Common myeloid progenitor, CD34-positive (primary cell): ENCODE data around the gene PPP1R37.

Experiments used
- CTCF ChIA-PET: fragments of 350-600 bp; sonication (Branson Sonifier 250); formaldehyde crosslinking; loops from one replicate; lab custom pipeline; 2021; ENCODE audit warnings: antibody characterized with exemption; lab: Charles Lee
- POLR2A ChIA-PET: fragments of 350-600 bp; sonication (Branson Sonifier 250); formaldehyde crosslinking; loops from one replicate; lab custom pipeline; 2021; ENCODE audit warnings: antibody characterized with exemption; lab: Charles Lee
- DNase-seq, 3 donors: peaks; one replicate each; pipeline versions ENCODE4 v3.0.0 to v3.0.0-alpha.2; 2013
- H3K27ac ChIP-seq, 2 experiments: 1 replicate in 1 of 2; 2 replicates in 1 of 2; pipeline ENCODE4 v1.7.0; 2013; ENCODE audit warnings: inconsistent platforms in 2 of 2, low read length in 2 of 2, mild to moderate bottlenecking in 2 of 2, low read depth in 1 of 2, moderate library complexity in 1 of 2; ENCODE audit not compliant: severe bottlenecking in 2 of 2, insufficient read depth in 1 of 2, poor library complexity in 1 of 2
- H3K27me3 ChIP-seq, 5 experiments: replicated peaks in 2 of 5; 1 replicate in 3 of 5; 2 replicates in 2 of 5; pipeline versions ENCODE4 v1.6.1 to v1.7.0; 2013; ENCODE audit warnings: low read length in 4 of 5, mild to moderate bottlenecking in 2 of 5, moderate library complexity in 2 of 5, inconsistent platforms in 1 of 5; ENCODE audit not compliant: insufficient read depth in 5 of 5, control insufficient read depth in 4 of 5
- H3K36me3 ChIP-seq, 4 experiments: 1 replicate in 2 of 4; 2 replicates in 2 of 4; pipeline versions ENCODE4 v1.6.1 to v1.7.0; 2013; ENCODE audit warnings: low read length in 3 of 4, control low read depth in 1 of 4, mild to moderate bottlenecking in 1 of 4; ENCODE audit not compliant: control insufficient read depth in 4 of 4, insufficient read depth in 4 of 4
- H3K4me1 ChIP-seq, 4 experiments: 1 replicate in 3 of 4; 2 replicates in 1 of 4; pipeline versions ENCODE4 v1.6.1 to v1.7.1; 2013; ENCODE audit warnings: low read length in 3 of 4, mild to moderate bottlenecking in 3 of 4, control low read depth in 1 of 4, inconsistent platforms in 1 of 4, moderate library complexity in 1 of 4; ENCODE audit not compliant: control insufficient read depth in 4 of 4, insufficient read depth in 4 of 4; ENCODE audit errors: control extremely low read depth in 1 of 4
- H3K4me3 ChIP-seq, 7 experiments: 1 replicate in 4 of 7; 2 replicates in 3 of 7; pipeline versions ENCODE4 v1.5.1 to v1.7.0; 2013; ENCODE audit warnings: mild to moderate bottlenecking in 7 of 7, low read length in 6 of 7, moderate library complexity in 6 of 7, inconsistent platforms in 2 of 7, low read depth in 2 of 7, control low read depth in 1 of 7; ENCODE audit not compliant: insufficient read depth in 4 of 7, control insufficient read depth in 1 of 7; ENCODE audit errors: extremely low read depth in 1 of 7
- H3K9me3 ChIP-seq, 5 experiments: 1 replicate in 4 of 5; 2 replicates in 1 of 5; pipeline versions ENCODE4 v1.6.1 to v1.7.1; 2013; ENCODE audit warnings: low read length in 4 of 5, mild to moderate bottlenecking in 2 of 5, inconsistent platforms in 1 of 5, low read depth in 1 of 5, moderate library complexity in 1 of 5; ENCODE audit not compliant: control insufficient read depth in 4 of 5, insufficient read depth in 2 of 5; ENCODE audit errors: control extremely low read depth in 1 of 5
- WGBS: methylation state at CpG from one replicate; pipeline ENCODE4 v1.1.5; 2013; ENCODE audit not compliant: insufficient coverage; 5-methylcytosine and 5-hydroxymethylcytosine counted together

PPP1R37 gene

GRCh38 chr19:45164577-45165335 lies 71.8 kb downstream of the PPP1R37 start:
- peak; percentile 37 to 82 (median 81) for DNase-seq
- Histone ChIP-seq H3K27me3 (no peaks in the 10 kb centered on the region), H3K4me1 (peaks cover 0 to 44% (median 29%) of the 10 kb centered on the region in 4 experiments), H3K36me3 (peaks cover 0 to 9% (median 2%) of the 10 kb centered on the region in 4 experiments), H3K9me3 (no peaks in the 10 kb centered on the region), H3K27ac (no peak overlapping the region), H3K4me3 (peak overlapping the region in 2 of 7 experiments; percentile 1 to 4)
- WGBS, result 26% methylated on average over 22 of the region's 27 CpGs
- ChIA-PET POLR2A (interaction anchor here (0.6 to 0.8 kb wide), 4 partner anchors 13 to 203 kb away, joined by 3 to 7 read pairs (median 4); partner anchors contain the start of genes BLOC1S3 and TRAPPC6A), CTCF (interaction anchor here (1.2 to 5.4 kb wide), 6 partner anchors 12 to 52 kb away, joined by 3 to 15 read pairs (median 4); partner anchors contain the start of genes BLOC1S3 and TRAPPC6A)

- no peak for DNase-seq
- Histone ChIP-seq H3K27ac (no peak overlapping the region), H3K4me3 (no peak overlapping the region), H3K4me1 (peaks cover 3 to 65% (median 49%) of the 10 kb centered on the region in 4 experiments), H3K36me3 (peaks cover 0 to 9% (median 2%) of the 10 kb centered on the region in 4 experiments), H3K27me3 (no peaks in the 10 kb centered on the region), H3K9me3 (no peaks in the 10 kb centered on the region)
- ChIA-PET POLR2A (interaction anchor here (0.7 kb wide), 1 partner anchor 74 kb away, joined by 3 read pairs; the partner anchor contains the start of gene PPP1R37), CTCF (interaction anchor here (1.3 to 5.4 kb wide), 3 partner anchors 11 to 20 kb away, joined by 4 to 15 read pairs (median 8); partner anchors contain the start of gene TRAPPC6A)
- WGBS, result 86% methylated on average over 12 of the region's 14 CpGs
Measured at GRCh38 chr19:45166723-45167252, 73.8 kb downstream of the PPP1R37 start.

GRCh38 chr19:45168767-45169351 lies 75.9 kb downstream of the PPP1R37 start:
- Histone ChIP-seq H3K27me3 (no peaks in the 10 kb centered on the region), H3K36me3 (peaks cover 0 to 9% (median 2%) of the 10 kb centered on the region in 4 experiments), H3K4me1 (peaks cover 3 to 78% (median 64%) of the 10 kb centered on the region in 4 experiments), H3K4me3 (no peak overlapping the region), H3K9me3 (no peaks in the 10 kb centered on the region), H3K27ac (no peak overlapping the region)
- POLR2A ChIA-PET, result interaction anchor here (0.8 kb wide), 1 partner anchor 9 kb away, joined by 3 read pairs; the partner anchor contains the start of genes BLOC1S3 and TRAPPC6A
- no peak for DNase-seq
- 83% methylated on average over 16 of the region's 16 CpGs for WGBS
- CTCF ChIA-PET, result interaction anchor here (1.1 kb wide), 1 partner anchor 104 kb away, joined by 3 read pairs; no protein-coding TSS in a partner anchor

GRCh38 chr19:45169602-45170001 lies 76.6 kb downstream of the PPP1R37 start:
- H3K9me3 ChIP-seq, result no peaks in the 10 kb centered on the region
- peaks cover 3 to 78% (median 64%) of the 10 kb centered on the region in 4 experiments for H3K4me1 ChIP-seq
- 93% methylated on average over 10 of the region's 10 CpGs for WGBS
- no peaks in the 10 kb centered on the region for H3K27me3 ChIP-seq
- ChIA-PET POLR2A (interaction anchor here (0.8 kb wide), 1 partner anchor 8 kb away, joined by 3 read pairs; the partner anchor contains the start of genes BLOC1S3 and TRAPPC6A), CTCF (interaction anchor here (1.1 kb wide), 1 partner anchor 103 kb away, joined by 3 read pairs; no protein-coding TSS in a partner anchor)
- no peak overlapping the region for H3K4me3 ChIP-seq
- H3K36me3 ChIP-seq, result peaks cover 0 to 9% (median 2%) of the 10 kb centered on the region in 4 experiments
- no peak overlapping the region for H3K27ac ChIP-seq
- no peak for DNase-seq

GRCh38 chr19:45170146-45171106 lies 77.4 kb downstream of the PPP1R37 start:
- Histone ChIP-seq H3K27me3 (no peaks in the 10 kb centered on the region), H3K4me1 (peaks cover 3 to 70% (median 56%) of the 10 kb centered on the region in 4 experiments), H3K4me3 (peak overlapping the region in 1 of 7 experiments; percentile 0), H3K9me3 (no peaks in the 10 kb centered on the region), H3K27ac (peak overlapping the region in 1 of 2 experiments; percentile 63), H3K36me3 (peaks cover 0 to 9% (median 2%) of the 10 kb centered on the region in 4 experiments)
- ChIA-PET POLR2A (interaction anchor here (0.8 kb wide), 1 partner anchor 8 kb away, joined by 3 read pairs; the partner anchor contains the start of genes BLOC1S3 and TRAPPC6A), CTCF (interaction anchor here (1.2 kb wide), 1 partner anchor 12 kb away, joined by 3 read pairs; no protein-coding TSS in a partner anchor)
- DNase-seq, result no peak
- 94% methylated on average over 10 of the region's 21 CpGs for WGBS

- Histone ChIP-seq H3K36me3 (peaks cover 0 to 9% (median 2%) of the 10 kb centered on the region in 4 experiments), H3K4me3 (peak overlapping the region in 3 of 7 experiments; percentile 0 to 53 (median 50)), H3K9me3 (no peaks in the 10 kb centered on the region), H3K27me3 (no peaks in the 10 kb centered on the region), H3K27ac (peak overlapping the region in 1 of 2 experiments; percentile 63), H3K4me1 (peaks cover 3 to 68% (median 56%) of the 10 kb centered on the region in 4 experiments)
- ChIA-PET POLR2A (no interaction called here), CTCF (interaction anchor here (0.9 to 1.2 kb wide), 3 partner anchors 11 to 21 kb away, joined by 3 to 5 read pairs (median 3); no protein-coding TSS in a partner anchor)
- DNase-seq, result peak; percentile 44 to 82 (median 70)
- 37% methylated on average over 5 of the region's 7 CpGs for WGBS
Measured at GRCh38 chr19:45171211-45171623, 78.2 kb downstream of the PPP1R37 start.
